ENCODE results near the gene GPLD1.

DNA sequence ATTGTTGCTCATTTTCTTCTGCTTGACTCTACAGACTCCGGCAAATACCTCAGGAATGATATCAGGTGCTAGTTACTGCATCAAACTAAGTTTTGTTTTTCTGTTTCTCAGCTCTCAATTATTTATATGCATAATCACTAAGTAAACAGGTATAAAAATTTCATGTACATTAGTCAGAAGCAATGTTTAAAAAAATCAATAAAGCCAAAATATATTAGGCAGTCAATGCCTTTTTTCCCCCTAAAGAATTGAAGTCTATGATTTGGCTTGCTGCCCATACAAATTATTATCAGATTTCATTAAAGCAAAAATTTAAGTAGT is 107.2 kb downstream of the GPLD1 start:
- no peak for TF ChIP-seq EZH2 (IDR thresholded peaks at IDR 0.05; ENCODE audit: borderline replicate concordance, low read depth, low read length, severe bottlenecking)
- TF ChIP-seq, protein P1, sequence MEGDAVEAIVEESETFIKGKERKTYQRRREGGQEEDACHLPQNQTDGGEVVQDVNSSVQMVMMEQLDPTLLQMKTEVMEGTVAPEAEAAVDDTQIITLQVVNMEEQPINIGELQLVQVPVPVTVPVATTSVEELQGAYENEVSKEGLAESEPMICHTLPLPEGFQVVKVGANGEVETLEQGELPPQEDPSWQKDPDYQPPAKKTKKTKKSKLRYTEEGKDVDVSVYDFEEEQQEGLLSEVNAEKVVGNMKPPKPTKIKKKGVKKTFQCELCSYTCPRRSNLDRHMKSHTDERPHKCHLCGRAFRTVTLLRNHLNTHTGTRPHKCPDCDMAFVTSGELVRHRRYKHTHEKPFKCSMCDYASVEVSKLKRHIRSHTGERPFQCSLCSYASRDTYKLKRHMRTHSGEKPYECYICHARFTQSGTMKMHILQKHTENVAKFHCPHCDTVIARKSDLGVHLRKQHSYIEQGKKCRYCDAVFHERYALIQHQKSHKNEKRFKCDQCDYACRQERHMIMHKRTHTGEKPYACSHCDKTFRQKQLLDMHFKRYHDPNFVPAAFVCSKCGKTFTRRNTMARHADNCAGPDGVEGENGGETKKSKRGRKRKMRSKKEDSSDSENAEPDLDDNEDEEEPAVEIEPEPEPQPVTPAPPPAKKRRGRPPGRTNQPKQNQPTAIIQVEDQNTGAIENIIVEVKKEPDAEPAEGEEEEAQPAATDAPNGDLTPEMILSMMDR (IDR thresholded peaks at IDR 0.05; ENCODE audit: borderline replicate concordance, extremely low read depth, low read length, poor library complexity, severe bottlenecking), result no peak

Measured in DND-41 (cell line).